CD4-positive, CD25-positive, alpha-beta regulatory T cell (primary cell): Measurements from ENCODE around the gene TAAR2. TPM values are rescaled to one million over a fixed set of nuclear protein-coding genes. Genes with fewer than 3 reads are reported as not detected.

ENCODE experiments used
- ATAC-seq, 2 donors: fragments of 150-1000 bp; cut with Tn5 transposase; one replicate each; pipeline ENCODE4 v1.10.0; 2021; ENCODE audit warnings: low read depth in 2 of 2, moderate number of reproducible peaks in 2 of 2, moderate library complexity in 1 of 2
- DNase-seq, 3 donors: peaks; one replicate each; pipeline versions ENCODE4 v3.0.0 to v3.0.0-alpha.2; 2012 to 2022; ENCODE audit warnings: mixed read lengths in 1 of 3
- H3K27ac ChIP-seq: one replicate; pipeline ENCODE4 v1.7.0; 2013; ENCODE audit warnings: mild to moderate bottlenecking, low read length; ENCODE audit not compliant: insufficient read depth, poor library complexity, severe bottlenecking
- H3K27me3 ChIP-seq: one replicate; pipeline ENCODE4 v1.7.0; 2013; ENCODE audit warnings: low read length; ENCODE audit not compliant: control insufficient read depth, insufficient read depth
- H3K36me3 ChIP-seq: one replicate; pipeline ENCODE4 v1.7.0; 2013; ENCODE audit warnings: mild to moderate bottlenecking, low read length, moderate library complexity; ENCODE audit not compliant: control insufficient read depth, insufficient read depth
- H3K4me1 ChIP-seq: 2 replicates; pipeline ENCODE4 v1.7.0; 2013; ENCODE audit warnings: mild to moderate bottlenecking, low read length; ENCODE audit not compliant: insufficient read depth, control insufficient read depth, poor library complexity, severe bottlenecking
- H3K4me3 ChIP-seq: one replicate; pipeline ENCODE4 v1.7.0; 2013; ENCODE audit warnings: low read depth, mild to moderate bottlenecking, low read length, moderate library complexity
- H3K9me3 ChIP-seq, 2 experiments: 1 replicate in 1 of 2; 2 replicates in 1 of 2; pipeline ENCODE4 v1.7.0; 2013; ENCODE audit warnings: low read length in 2 of 2, mild to moderate bottlenecking in 1 of 2, moderate library complexity in 1 of 2; ENCODE audit not compliant: control insufficient read depth in 2 of 2
- H3K27ac Mint-ChIP-seq, 3 donors: one replicate each; pipeline ENCODE4 v1.8.0; 2020 to 2022; ENCODE audit warnings: mild to moderate bottlenecking in 3 of 3, mixed read lengths in 3 of 3, moderate library complexity in 2 of 3
- H3K27me3 Mint-ChIP-seq: one replicate; pipeline ENCODE4 v1.8.0; 2022; ENCODE audit warnings: mild to moderate bottlenecking, mixed read lengths
- H3K36me3 Mint-ChIP-seq: one replicate; pipeline ENCODE4 v1.8.0; 2020; ENCODE audit warnings: mixed read lengths
- H3K4me1 Mint-ChIP-seq, 4 donors: one replicate each; pipeline ENCODE4 v1.8.0; 2020 to 2022; ENCODE audit warnings: mixed read lengths in 4 of 4, mild to moderate bottlenecking in 1 of 4
- H3K4me3 Mint-ChIP-seq, 4 donors: one replicate each; pipeline ENCODE4 v1.8.0; 2020 to 2022; ENCODE audit warnings: mild to moderate bottlenecking in 4 of 4, mixed read lengths in 4 of 4, moderate library complexity in 3 of 4
- H3K9me3 Mint-ChIP-seq, 7 donors: one replicate each; pipeline ENCODE4 v1.8.0; 2020 to 2022; ENCODE audit warnings: mixed read lengths in 7 of 7, mild to moderate bottlenecking in 3 of 7, moderate library complexity in 2 of 7
- polyA plus RNA-seq, 4 donors: library from polyadenylated mRNA; unstranded; fragments of 300-500 nt; fragmentation: Illumina TruSeq; gene quantifications; one replicate each; pipeline ENCODE4 v1.2.3, GENCODE V29; 2021
- total RNA-seq: library from RNA; stranded (reverse); gene quantifications from one replicate; pipeline ENCODE4 v1.2.3, GENCODE V29; 2022

TAAR2 gene
- not detected for total RNA-seq
- not detected for polyA plus RNA-seq

GRCh38 chr6:132624175-132624574 is at the start of gene TAAR2:
TAAR2 (minus strand) TSS chr6:132624275; CDS start chr6:132624275, 0 bp downstream.
- H3K9me3 Mint-ChIP-seq = peaks cover 0 to 3% (median 0%) of the 10 kb centered on the region in 7 donors
- no peak for DNase-seq
- Histone ChIP-seq H3K27ac (no peak within 1 kb of the TSS), H3K27me3 (peaks cover 7% of the 10 kb centered on the region), H3K36me3 (no peaks in the 10 kb centered on the region), H3K4me3 (no peak within 1 kb of the TSS), H3K9me3 (no peaks in the 10 kb centered on the region), H3K4me1 (no peaks in the 10 kb centered on the region)
- H3K4me1 Mint-ChIP-seq = peaks cover 0 to 2% (median 0%) of the 10 kb centered on the region in 4 donors
- peaks cover 13% of the 10 kb centered on the region for H3K27me3 Mint-ChIP-seq
- no peak for ATAC-seq
- H3K36me3 Mint-ChIP-seq = no peaks in the 10 kb centered on the region
- no peak within 1 kb of the TSS for H3K27ac Mint-ChIP-seq
- H3K4me3 Mint-ChIP-seq = no peak within 1 kb of the TSS

- no peak overlapping the region for H3K27ac Mint-ChIP-seq
- no peak overlapping the region for H3K4me3 Mint-ChIP-seq
- no peaks in the 10 kb centered on the region for H3K36me3 Mint-ChIP-seq
- Histone ChIP-seq H3K27ac (no peak overlapping the region), H3K4me3 (no peak overlapping the region), H3K9me3 (no peaks in the 10 kb centered on the region), H3K27me3 (peaks cover 3% of the 10 kb centered on the region), H3K4me1 (peaks cover 4% of the 10 kb centered on the region), H3K36me3 (no peaks in the 10 kb centered on the region)
- H3K27me3 Mint-ChIP-seq = peaks cover 4% of the 10 kb centered on the region
- peaks cover 0 to 9% (median 4%) of the 10 kb centered on the region in 4 donors for H3K4me1 Mint-ChIP-seq
- DNase-seq = no peak
- H3K9me3 Mint-ChIP-seq = peaks cover 0 to 2% (median 0%) of the 10 kb centered on the region in 7 donors
- ATAC-seq = no peak
Observed at GRCh38 chr6:132673376-132674094, 49.5 kb upstream of the TAAR2 start.

- Mint-ChIP-seq H3K9me3 (no peaks in the 10 kb centered on the region), H3K27ac (no peak overlapping the region)
Observed at GRCh38 chr6:132671295-132671694, 47.2 kb upstream of the TAAR2 start.

GRCh38 chr6:132669690-132670291 is 45.7 kb upstream of the TAAR2 start:
- Mint-ChIP-seq H3K27me3 (peaks cover 4% of the 10 kb centered on the region), H3K27ac (no peak overlapping the region), H3K4me3 (no peak overlapping the region), H3K9me3 (peaks cover 0 to 2% (median 0%) of the 10 kb centered on the region in 7 donors), H3K36me3 (no peaks in the 10 kb centered on the region), H3K4me1 (peaks cover 0 to 4% (median 4%) of the 10 kb centered on the region in 4 donors)
- DNase-seq = peak in 2 of 3 donors; percentile 36 to 53
- ATAC-seq = peak in 1 of 2 donors; percentile 47
- H3K36me3 ChIP-seq = no peaks in the 10 kb centered on the region
- H3K4me1 ChIP-seq = peaks cover 4% of the 10 kb centered on the region
- peaks cover 3% of the 10 kb centered on the region for H3K27me3 ChIP-seq
- no peak overlapping the region for H3K4me3 ChIP-seq
- no peak overlapping the region for H3K27ac ChIP-seq
- H3K9me3 ChIP-seq = no peaks in the 10 kb centered on the region

More at GRCh38 chr6:132671295-132671694, 47.2 kb upstream of the TAAR2 start:
- peaks cover 0 to 9% (median 4%) of the 10 kb centered on the region in 4 donors for H3K4me1 Mint-ChIP-seq
- H3K4me3 ChIP-seq = no peak overlapping the region
- peaks cover 4% of the 10 kb centered on the region for H3K27me3 Mint-ChIP-seq
- H3K9me3 ChIP-seq = no peaks in the 10 kb centered on the region
- H3K36me3 Mint-ChIP-seq = no peaks in the 10 kb centered on the region
- H3K36me3 ChIP-seq = no peaks in the 10 kb centered on the region
- no peak overlapping the region for H3K4me3 Mint-ChIP-seq
- DNase-seq = no peak
- H3K4me1 ChIP-seq = peaks cover 4% of the 10 kb centered on the region
- no peak overlapping the region for H3K27ac ChIP-seq
- no peak for ATAC-seq
- peaks cover 3% of the 10 kb centered on the region for H3K27me3 ChIP-seq

GRCh38 chr6:132666118-132666517 is 42.0 kb upstream of the TAAR2 start:
- ATAC-seq (no peak), DNase-seq (no peak)
- Histone ChIP-seq H3K27me3 (peaks cover 3% of the 10 kb centered on the region), H3K9me3 (no peaks in the 10 kb centered on the region), H3K27ac (no peak overlapping the region), H3K4me3 (no peak overlapping the region), H3K36me3 (no peaks in the 10 kb centered on the region), H3K4me1 (peaks cover 4% of the 10 kb centered on the region)
- Mint-ChIP-seq H3K9me3 (peaks cover 0 to 2% (median 0%) of the 10 kb centered on the region in 7 donors), H3K36me3 (no peaks in the 10 kb centered on the region), H3K4me1 (peaks cover 0 to 4% (median 4%) of the 10 kb centered on the region in 4 donors), H3K27me3 (peaks cover 8% of the 10 kb centered on the region), H3K4me3 (no peak overlapping the region), H3K27ac (no peak overlapping the region)

GRCh38 chr6:132664309-132665034 is 40.4 kb upstream of the TAAR2 start:
- Mint-ChIP-seq H3K27ac (peak overlapping the region in 1 of 3 donors; percentile 9), H3K4me1 (no peaks in the 10 kb centered on the region), H3K36me3 (no peaks in the 10 kb centered on the region), H3K27me3 (peaks cover 5% of the 10 kb centered on the region), H3K4me3 (no peak overlapping the region), H3K9me3 (peaks cover 0 to 2% (median 0%) of the 10 kb centered on the region in 7 donors)
- DNase-seq (no peak), ATAC-seq (no peak)
- Histone ChIP-seq H3K4me1 (no peaks in the 10 kb centered on the region), H3K36me3 (no peaks in the 10 kb centered on the region), H3K27ac (no peak overlapping the region), H3K9me3 (no peaks in the 10 kb centered on the region), H3K27me3 (peaks cover 3% of the 10 kb centered on the region), H3K4me3 (no peak overlapping the region)

GRCh38 chr6:132663661-132664060 is 39.6 kb upstream of the TAAR2 start:
- no peaks in the 10 kb centered on the region for H3K4me1 ChIP-seq
- peaks cover 3% of the 10 kb centered on the region for H3K27me3 ChIP-seq
- H3K9me3 ChIP-seq = no peaks in the 10 kb centered on the region
- no peak overlapping the region for H3K4me3 ChIP-seq
- H3K4me1 Mint-ChIP-seq = no peaks in the 10 kb centered on the region
- no peak for ATAC-seq
- H3K9me3 Mint-ChIP-seq = peaks cover 0 to 2% (median 0%) of the 10 kb centered on the region in 7 donors
- H3K27ac Mint-ChIP-seq = no peak overlapping the region
- no peaks in the 10 kb centered on the region for H3K36me3 Mint-ChIP-seq
- peaks cover 5% of the 10 kb centered on the region for H3K27me3 Mint-ChIP-seq
- no peak overlapping the region for H3K27ac ChIP-seq
- no peaks in the 10 kb centered on the region for H3K36me3 ChIP-seq
- H3K4me3 Mint-ChIP-seq = no peak overlapping the region
- no peak for DNase-seq
